ENCODE results near the gene SMCO2. TPM values are rescaled to one million over a fixed set of nuclear protein-coding genes. Genes with fewer than 3 reads are reported as not detected.

The SMCO2 gene
- total RNA-seq, 1 donor from 2014 or later = 0.46 TPM

- H3K9me3 Mint-ChIP-seq (ENCODE audit: unreplicated experiment) = no peaks in the 10 kb centered on the region
- no peak for TF ChIP-seq CTCF (IDR thresholded peaks at IDR 0.05; ENCODE audit: unreplicated experiment)
- H3K4me3 Mint-ChIP-seq (ENCODE audit: unreplicated experiment) = no peak overlapping the region
- H3K36me3 Mint-ChIP-seq (ENCODE audit: low read depth, unreplicated experiment) = no peaks in the 10 kb centered on the region
- peaks cover 13% of the 10 kb centered on the region for H3K4me1 Mint-ChIP-seq (ENCODE audit: unreplicated experiment)
- DNase-seq (ENCODE audit: low spot score) = no peak
- no peak overlapping the region for H3K27ac Mint-ChIP-seq (ENCODE audit: unreplicated experiment)
- H3K27me3 Mint-ChIP-seq (ENCODE audit: unreplicated experiment) = no peaks in the 10 kb centered on the region
Measured at GRCh38 chr12:27493260-27493940, 46.9 kb downstream of the SMCO2 start.

GRCh38 chr12:27497446-27497845 is 50.9 kb downstream of the SMCO2 start:
- no peak for TF ChIP-seq CTCF (IDR thresholded peaks at IDR 0.05; ENCODE audit: unreplicated experiment)
- H3K27ac Mint-ChIP-seq (ENCODE audit: unreplicated experiment) = no peak overlapping the region
- peaks cover 13% of the 10 kb centered on the region for H3K4me1 Mint-ChIP-seq (ENCODE audit: unreplicated experiment)
- no peaks in the 10 kb centered on the region for H3K36me3 Mint-ChIP-seq (ENCODE audit: low read depth, unreplicated experiment)
- no peaks in the 10 kb centered on the region for H3K27me3 Mint-ChIP-seq (ENCODE audit: unreplicated experiment)
- no peak overlapping the region for H3K4me3 Mint-ChIP-seq (ENCODE audit: unreplicated experiment)
- no peak for DNase-seq (ENCODE audit: low spot score)
- H3K9me3 Mint-ChIP-seq (ENCODE audit: unreplicated experiment) = no peaks in the 10 kb centered on the region

GRCh38 chr12:27498149-27498548 is 51.6 kb downstream of the SMCO2 start:
- Mint-ChIP-seq H3K36me3 (ENCODE audit: low read depth, unreplicated experiment) (no peaks in the 10 kb centered on the region), H3K9me3 (ENCODE audit: unreplicated experiment) (no peaks in the 10 kb centered on the region), H3K27me3 (ENCODE audit: unreplicated experiment) (no peaks in the 10 kb centered on the region), H3K4me1 (ENCODE audit: unreplicated experiment) (peaks cover 13% of the 10 kb centered on the region), H3K27ac (ENCODE audit: unreplicated experiment) (no peak overlapping the region), H3K4me3 (ENCODE audit: unreplicated experiment) (no peak overlapping the region)
- DNase-seq (ENCODE audit: low spot score) = no peak
- TF ChIP-seq CTCF (IDR thresholded peaks at IDR 0.05; ENCODE audit: unreplicated experiment) = no peak

GRCh38 chr12:27498761-27499160 is 52.2 kb downstream of the SMCO2 start:
- no peak for TF ChIP-seq CTCF (IDR thresholded peaks at IDR 0.05; ENCODE audit: unreplicated experiment)
- Mint-ChIP-seq H3K4me1 (ENCODE audit: unreplicated experiment) (peaks cover 13% of the 10 kb centered on the region), H3K4me3 (ENCODE audit: unreplicated experiment) (no peak overlapping the region), H3K27me3 (ENCODE audit: unreplicated experiment) (no peaks in the 10 kb centered on the region), H3K9me3 (ENCODE audit: unreplicated experiment) (no peaks in the 10 kb centered on the region), H3K27ac (ENCODE audit: unreplicated experiment) (no peak overlapping the region), H3K36me3 (ENCODE audit: low read depth, unreplicated experiment) (no peaks in the 10 kb centered on the region)
- DNase-seq (ENCODE audit: low spot score) = no peak

- Mint-ChIP-seq H3K27ac (ENCODE audit: unreplicated experiment) (no peak overlapping the region), H3K36me3 (ENCODE audit: low read depth, unreplicated experiment) (no peaks in the 10 kb centered on the region), H3K27me3 (ENCODE audit: unreplicated experiment) (no peaks in the 10 kb centered on the region), H3K4me3 (ENCODE audit: unreplicated experiment) (no peak overlapping the region), H3K9me3 (ENCODE audit: unreplicated experiment) (no peaks in the 10 kb centered on the region), H3K4me1 (ENCODE audit: unreplicated experiment) (peaks cover 13% of the 10 kb centered on the region)
- TF ChIP-seq CTCF (IDR thresholded peaks at IDR 0.05; ENCODE audit: unreplicated experiment) = no peak
- DNase-seq (ENCODE audit: low spot score) = no peak
Measured at GRCh38 chr12:27499377-27499776, 52.8 kb downstream of the SMCO2 start.
